ENCODE measurements around the gene SFXN3.

DNA sequence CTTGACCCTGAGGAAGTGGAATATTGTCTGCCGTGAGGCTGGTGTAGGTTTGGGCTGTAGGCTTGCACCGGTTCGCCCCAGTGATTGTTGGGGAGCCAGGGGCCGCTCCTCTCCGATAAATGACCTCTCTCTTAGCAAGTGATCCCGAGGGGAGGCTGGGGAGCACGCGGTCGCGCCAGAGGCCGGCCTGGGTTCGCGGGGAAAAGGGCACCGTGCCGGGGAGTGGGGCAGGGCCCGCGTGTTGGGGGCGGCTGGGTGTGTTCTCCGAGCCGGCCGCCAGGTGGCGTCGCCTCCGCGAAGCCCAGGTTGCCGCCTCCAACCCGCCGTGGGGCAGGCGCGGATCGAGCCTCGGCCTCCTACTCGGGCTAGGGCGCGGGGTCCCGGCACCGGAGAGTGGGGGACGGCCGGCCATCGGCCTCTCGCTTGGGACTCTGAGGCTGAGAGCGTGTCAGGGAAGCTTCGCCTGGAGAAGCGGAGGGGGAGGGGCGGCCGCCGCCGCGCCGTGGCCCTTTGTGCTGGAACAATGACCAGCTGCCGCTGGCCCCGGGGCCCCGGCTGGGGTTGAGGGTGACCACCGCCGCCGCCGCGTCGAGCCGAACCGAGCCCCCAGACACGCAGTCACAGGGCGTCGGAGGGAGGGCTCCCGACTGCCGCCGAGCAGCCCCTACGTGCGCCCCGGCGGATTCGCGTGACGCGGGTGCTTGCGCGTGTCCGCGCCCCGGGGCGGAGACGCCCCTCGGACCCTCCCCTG is 31.9 kb upstream of the SFXN3 start:
- TF ChIP-seq, protein P1, sequence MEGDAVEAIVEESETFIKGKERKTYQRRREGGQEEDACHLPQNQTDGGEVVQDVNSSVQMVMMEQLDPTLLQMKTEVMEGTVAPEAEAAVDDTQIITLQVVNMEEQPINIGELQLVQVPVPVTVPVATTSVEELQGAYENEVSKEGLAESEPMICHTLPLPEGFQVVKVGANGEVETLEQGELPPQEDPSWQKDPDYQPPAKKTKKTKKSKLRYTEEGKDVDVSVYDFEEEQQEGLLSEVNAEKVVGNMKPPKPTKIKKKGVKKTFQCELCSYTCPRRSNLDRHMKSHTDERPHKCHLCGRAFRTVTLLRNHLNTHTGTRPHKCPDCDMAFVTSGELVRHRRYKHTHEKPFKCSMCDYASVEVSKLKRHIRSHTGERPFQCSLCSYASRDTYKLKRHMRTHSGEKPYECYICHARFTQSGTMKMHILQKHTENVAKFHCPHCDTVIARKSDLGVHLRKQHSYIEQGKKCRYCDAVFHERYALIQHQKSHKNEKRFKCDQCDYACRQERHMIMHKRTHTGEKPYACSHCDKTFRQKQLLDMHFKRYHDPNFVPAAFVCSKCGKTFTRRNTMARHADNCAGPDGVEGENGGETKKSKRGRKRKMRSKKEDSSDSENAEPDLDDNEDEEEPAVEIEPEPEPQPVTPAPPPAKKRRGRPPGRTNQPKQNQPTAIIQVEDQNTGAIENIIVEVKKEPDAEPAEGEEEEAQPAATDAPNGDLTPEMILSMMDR (IDR thresholded peaks at IDR 0.05), result peak in 6 of 7 experiments; percentile 24 to 99 (median 94)
- TF ChIP-seq POLR2A (IDR thresholded peaks at IDR 0.05) (no peak), EP300 (IDR thresholded peaks at IDR 0.05) (no peak), POLR2AphosphoS5 (IDR thresholded peaks at IDR 0.05) (peak; percentile 68 to 87 (median 86))
